Measurements from ENCODE around the gene TSPAN4.

TSPAN4 gene

DNA sequence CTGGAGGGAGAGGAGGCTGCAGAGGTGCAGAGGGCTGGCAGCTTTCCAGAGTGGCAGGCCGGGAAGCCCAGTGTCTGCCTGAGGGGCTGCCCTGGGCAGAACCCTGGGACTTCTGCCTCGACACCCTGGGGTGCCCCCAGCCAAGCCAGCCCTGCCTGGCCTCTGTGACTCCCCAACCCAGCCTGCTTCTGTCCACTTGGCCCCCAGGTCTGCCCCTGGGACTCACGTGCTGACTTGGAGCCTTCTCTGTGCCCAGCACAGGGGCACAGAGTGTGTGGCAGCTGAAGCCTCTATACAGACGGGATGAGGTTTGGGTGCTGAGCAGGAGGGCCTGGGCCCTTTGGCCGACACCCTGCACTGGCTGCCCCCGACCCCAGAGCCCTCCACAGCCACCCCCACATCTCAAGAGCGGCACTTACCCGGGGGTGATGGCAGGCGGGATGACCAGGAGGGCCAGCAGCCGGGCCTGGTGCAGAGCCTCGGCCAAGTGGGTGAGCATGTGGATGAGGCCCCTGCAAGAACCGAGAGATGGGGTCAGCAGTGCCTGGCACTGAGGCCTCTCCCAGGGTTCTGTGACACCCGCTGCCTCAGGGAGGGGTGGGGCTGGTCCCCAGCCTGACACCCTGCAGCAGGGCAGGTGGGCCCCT is 50.5 kb downstream of the TSPAN4 start:
- DNase-seq = no peak

DNA sequence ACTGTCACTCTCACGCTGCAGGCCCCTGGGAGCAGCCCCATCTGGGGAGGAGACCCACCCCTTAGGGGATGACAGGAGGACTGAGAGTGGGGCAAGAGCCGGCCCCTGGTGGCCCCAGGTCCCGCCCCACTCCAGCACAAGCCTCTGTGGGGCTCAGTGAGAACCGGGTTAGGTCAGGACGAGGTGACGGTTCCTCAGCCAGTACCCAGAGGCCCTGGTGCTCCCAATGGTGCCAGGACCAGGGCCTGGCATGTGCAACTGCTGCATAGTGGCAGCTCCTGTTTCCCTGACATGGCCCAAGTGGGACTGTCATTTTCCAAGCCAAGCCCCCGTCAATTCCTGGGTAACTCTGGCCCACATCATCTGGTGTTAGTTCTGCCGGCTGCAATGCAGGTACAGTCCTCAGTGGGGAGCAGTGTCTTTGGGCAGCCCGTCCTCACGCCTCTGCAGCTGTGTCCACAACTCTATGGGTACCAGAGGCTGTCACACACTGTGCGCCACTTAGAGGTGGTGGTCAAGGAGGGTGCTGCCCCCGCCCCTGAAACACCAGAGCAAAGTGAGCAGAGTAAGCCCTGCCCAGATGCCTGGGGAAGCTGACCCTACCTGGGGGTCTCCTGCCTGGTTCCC is 52.0 kb downstream of the TSPAN4 start:
- DNase-seq = no peak

- DNase-seq = no peak
These were observed 52.9 kb downstream of the TSPAN4 start for GRCh38 chr11:895331-896110.

DNA sequence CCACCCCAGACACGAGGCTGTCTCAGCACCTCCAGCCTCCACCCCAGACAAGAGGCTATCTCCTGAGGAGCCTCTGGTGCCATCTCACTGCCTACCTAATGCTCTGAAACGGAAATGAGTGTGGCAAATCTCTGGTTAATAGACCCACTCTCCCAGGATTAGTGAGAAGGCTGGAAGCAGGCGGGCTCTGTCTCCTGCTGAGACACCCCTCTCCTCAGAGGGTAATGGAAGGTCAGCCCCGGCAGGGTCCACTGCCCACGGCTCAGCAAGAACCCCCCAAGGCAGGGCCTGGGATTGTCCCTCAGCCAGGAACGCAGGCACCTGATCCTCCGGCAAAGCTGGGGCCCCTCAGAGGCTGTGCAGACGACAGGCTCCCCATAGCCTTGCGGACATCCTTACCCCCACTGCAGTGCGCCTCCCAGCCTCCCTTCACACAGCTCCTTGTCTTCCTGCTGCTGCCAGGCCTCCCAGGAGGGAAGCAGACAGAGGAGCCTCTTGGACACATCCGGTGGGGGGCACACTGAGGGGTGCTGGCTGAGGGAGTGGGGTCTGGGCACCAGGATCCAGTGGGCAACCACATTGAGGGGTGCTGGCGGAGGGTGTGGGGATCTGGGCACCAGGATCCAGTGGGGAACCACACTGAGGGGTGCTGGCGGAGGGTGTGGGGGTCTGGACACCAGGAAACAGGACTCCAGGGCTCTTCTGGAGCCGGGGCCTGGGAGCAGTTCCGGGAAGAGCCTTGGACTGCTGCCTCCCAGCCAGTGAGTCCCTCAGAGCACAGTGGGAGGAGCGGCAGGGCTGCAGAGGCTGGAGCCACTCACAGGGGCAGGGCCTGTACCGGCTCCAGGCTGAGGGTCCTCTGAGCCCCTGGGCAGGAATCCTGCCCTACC is 54.8 kb downstream of the TSPAN4 start:
- no peak for DNase-seq

DNA sequence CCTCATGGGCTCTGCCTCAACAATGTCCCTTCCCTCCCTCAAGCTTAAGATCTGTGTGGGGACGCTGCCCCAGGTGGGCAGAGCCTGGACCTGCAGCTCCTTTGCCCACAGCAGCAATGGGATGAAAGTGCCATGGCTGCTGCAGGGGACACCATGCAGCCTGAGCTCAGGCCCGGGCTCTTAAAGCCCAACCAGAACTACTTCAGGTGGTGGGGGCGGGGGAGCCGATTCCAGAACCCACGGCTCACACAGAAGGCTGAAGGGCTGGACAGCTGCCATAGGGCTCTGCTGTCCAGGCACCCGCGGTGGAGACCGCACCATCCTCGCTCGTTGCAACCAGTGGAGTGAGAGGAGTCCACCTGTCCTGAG is 55.5 kb downstream of the TSPAN4 start:
- DNase-seq = no peak

GRCh38 chr11:898540-899190 is 56.0 kb downstream of the TSPAN4 start:
- no peak for DNase-seq

GRCh38 chr11:899724-900123 is 57.1 kb downstream of the TSPAN4 start:
- DNase-seq = no peak

GRCh38 chr11:900545-900944 is 57.9 kb downstream of the TSPAN4 start:
- DNase-seq = no peak

GRCh38 chr11:901452-902061 is 58.9 kb downstream of the TSPAN4 start:
- DNase-seq = no peak

- DNase-seq = no peak
These were observed 61.7 kb downstream of the TSPAN4 start for GRCh38 chr11:904380-904779.

DNA sequence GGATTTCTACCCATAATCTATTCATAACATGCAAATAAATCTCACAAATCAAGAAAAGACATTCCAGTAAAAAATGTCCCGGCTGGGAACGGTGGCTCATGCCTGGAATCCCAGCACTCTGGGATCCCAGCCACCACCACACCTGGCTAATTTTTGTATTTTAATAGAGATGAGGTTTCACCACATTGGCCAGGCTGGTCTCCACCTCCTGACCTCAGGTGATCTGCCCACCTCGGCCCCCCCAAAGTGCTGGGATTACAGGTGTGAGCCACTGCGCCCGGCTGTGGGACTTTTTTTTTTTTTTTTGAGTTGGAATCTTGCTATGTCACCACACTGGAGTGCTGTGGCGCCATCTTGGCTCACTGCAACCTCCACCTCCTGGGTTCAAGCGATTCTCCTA is 63.3 kb downstream of the TSPAN4 start:
- no peak for DNase-seq

- DNase-seq = no peak
These were observed 65.0 kb downstream of the TSPAN4 start for GRCh38 chr11:907668-908067.

DNA sequence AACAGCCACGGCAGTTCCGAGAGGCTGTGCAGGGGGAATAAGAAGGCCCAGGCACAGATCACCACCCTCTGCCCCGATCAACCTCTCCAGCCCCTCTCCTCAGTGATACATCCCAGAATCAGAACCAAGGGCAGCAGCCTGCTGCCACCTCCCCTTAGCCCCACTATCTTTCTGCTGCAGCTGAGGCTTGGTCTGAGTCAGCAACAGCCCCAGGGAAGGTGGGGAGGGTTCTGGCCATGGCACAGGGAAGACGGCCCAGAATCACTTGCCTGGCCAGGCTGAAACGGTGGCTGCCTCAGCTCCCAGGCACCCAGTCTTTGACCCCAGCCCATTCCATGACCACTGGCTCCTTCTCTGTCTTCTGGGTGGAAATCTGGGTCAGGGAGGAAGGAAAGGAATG is 65.6 kb downstream of the TSPAN4 start:
- no peak for DNase-seq

GRCh38 chr11:909406-909805 is 66.8 kb downstream of the TSPAN4 start:
- DNase-seq = no peak

DNA sequence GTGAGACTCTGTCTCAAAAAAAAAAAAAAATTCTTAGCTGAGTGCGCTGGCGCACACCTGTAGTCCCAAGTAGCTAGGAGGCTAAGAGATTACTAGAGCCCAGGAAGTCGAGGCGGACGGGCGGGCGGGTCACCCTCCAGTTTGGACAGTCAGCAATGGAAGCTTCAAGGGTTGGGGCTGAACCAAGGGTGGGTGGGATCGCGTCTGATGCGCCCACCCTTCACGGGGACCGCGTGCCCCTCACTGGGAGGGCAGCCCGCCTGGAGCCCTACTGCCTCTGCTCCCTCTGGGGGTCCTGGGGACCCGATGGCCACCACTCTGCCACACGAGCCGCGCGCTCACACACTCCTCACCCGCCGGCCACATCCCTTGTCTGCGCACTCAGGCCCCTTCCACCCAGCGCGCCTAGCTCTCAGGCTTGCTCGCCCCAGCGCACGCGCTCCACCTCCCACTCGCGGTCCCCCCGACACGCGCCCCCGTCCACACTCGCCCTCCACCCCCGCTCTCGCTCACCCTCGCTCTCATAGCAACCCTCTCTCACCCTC is 67.5 kb downstream of the TSPAN4 start:
- DNase-seq = no peak

GRCh38 chr11:910589-911030 is 68.0 kb downstream of the TSPAN4 start, which contains the start of gene CHID1:
Gene CHID1 (minus strand): TSS chr11:910810. CDS start chr11:904816, 5,994 bp downstream.
- DNase-seq = peak; percentile 85

GRCh38 chr11:911031-911889 is 68.6 kb downstream of the TSPAN4 start:
- DNase-seq = peak; percentile 51

DNA sequence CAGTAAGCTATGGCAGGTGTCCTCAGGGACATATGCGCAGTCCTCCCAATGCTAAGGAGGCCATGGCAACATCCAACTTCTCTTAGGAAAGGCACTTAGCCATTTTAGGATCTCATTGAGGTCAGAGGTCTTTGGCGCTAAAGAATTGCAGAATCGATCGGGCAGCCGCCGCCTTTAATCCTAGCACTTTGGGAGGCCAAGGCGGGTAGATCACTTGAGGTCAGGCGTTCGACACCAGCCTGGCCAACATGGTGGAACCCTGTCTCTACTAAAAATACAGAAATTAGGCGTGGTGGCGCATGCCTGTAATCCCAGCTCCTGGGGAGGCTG is 69.2 kb downstream of the TSPAN4 start:
- DNase-seq = no peak

DNA sequence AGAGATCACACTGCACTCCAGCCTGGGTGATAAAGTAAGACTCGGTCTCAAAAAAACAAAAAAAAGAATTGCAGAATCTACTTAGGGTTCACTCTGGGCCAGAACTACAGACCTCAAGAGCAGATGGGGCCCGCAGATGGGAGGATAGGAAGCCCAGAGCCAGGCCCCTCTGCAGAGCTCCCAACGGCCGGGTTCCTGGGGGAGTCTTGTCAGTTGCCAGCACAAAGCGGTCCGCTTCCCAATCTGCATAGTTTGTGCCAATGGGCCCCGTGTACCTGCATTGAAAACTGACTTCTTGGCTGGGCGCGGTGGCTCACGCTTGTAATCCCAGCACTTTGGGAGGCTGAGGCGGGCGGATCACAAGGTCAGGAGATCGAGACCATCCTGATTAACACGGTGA is 69.6 kb downstream of the TSPAN4 start:
- no peak for DNase-seq

DNA sequence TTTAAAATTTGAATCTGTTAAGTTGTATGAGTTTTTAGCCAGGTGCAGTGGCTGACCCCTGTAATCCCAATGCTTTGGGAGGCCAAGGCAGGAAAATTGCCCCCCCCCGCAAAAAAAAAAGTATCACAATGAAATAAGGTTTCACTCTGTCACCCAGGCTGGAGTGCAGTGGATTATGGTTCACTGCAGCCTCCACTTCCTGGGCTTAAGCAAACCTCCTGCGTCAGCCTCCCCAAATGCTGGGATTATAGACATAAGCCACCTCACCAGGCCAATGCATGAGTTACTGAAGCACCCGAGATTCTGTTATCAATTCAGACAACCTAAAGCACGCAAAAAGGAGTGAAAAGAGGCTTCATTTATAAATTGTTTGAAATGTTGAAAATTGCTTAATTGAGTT is 70.4 kb downstream of the TSPAN4 start:
- DNase-seq = no peak

DNA sequence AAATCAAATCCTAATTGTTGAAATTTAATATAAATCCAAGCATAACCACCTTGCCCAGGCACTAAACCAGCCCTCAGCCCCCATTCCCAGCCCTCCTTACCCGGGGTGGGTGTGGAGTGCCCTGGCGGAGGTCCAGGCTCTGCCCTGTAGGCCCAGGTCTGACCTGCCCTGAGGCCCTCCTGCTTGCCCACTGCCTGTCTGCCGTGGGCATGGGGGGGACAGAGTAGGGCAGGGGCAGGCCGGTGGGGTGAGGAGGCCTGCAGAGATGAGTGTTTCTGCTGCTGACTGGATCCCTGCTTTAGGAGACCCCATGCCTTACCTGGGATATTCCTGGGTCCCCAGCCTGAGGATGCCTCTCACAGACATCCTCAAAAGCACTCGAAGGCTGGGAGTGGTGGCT is 71.6 kb downstream of the TSPAN4 start:
- no peak for DNase-seq

Measured in activated naive CD4-positive, alpha-beta T cell treated with anti-CD3 and anti-CD28 coated beads, Interleukin-2, amount 50 U/mL, for 16 hours (primary cell).